WI38 (cell line): Measurements from ENCODE around the gene BTBD18.

Source experiments
- H3K4me3 ChIP-seq: 2 replicates; pipeline ENCODE4 v1.5.1; 2011; ENCODE audit warnings: low read depth, mild to moderate bottlenecking, control low read depth, low read length
- CTCF ChIP-seq: IDR thresholded peaks from 2 replicates; pipeline ENCODE4 v1.5.1; 2012; ENCODE audit warnings: low read depth, mild to moderate bottlenecking, control low read depth, low read length

Gene BTBD18

GRCh38 chr11:57785072-57785471, 33.5 kb upstream of the BTBD18 start:
- no peak overlapping the region for H3K4me3 ChIP-seq
- no peak for TF ChIP-seq CTCF

DNA sequence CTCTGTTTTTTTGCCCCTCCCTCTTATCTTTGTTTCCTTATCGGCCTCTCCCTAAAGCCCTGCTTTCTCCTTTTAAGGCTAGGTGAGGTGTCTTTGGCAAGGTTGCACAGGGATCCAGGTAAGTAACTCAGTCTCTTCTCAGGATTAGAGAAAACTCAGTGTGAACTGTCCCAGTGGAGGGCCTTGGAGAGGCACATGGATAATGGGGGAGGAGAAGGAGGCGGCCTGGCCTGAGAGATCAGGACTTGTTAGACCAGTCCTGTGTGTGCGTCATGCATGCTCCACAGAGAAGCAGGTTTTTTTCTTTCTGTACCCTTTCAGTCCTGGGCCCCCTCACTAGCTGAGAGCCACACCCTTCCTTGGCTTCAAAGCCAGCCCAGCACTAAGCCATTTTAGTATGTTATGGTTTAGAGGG, 29.9 kb upstream of the BTBD18 start:
- TF ChIP-seq CTCF, result no peak
- no peak overlapping the region for H3K4me3 ChIP-seq

GRCh38 chr11:57779276-57779675, 27.7 kb upstream of the BTBD18 start:
- TF ChIP-seq CTCF, result no peak
- H3K4me3 ChIP-seq, result no peak overlapping the region

DNA sequence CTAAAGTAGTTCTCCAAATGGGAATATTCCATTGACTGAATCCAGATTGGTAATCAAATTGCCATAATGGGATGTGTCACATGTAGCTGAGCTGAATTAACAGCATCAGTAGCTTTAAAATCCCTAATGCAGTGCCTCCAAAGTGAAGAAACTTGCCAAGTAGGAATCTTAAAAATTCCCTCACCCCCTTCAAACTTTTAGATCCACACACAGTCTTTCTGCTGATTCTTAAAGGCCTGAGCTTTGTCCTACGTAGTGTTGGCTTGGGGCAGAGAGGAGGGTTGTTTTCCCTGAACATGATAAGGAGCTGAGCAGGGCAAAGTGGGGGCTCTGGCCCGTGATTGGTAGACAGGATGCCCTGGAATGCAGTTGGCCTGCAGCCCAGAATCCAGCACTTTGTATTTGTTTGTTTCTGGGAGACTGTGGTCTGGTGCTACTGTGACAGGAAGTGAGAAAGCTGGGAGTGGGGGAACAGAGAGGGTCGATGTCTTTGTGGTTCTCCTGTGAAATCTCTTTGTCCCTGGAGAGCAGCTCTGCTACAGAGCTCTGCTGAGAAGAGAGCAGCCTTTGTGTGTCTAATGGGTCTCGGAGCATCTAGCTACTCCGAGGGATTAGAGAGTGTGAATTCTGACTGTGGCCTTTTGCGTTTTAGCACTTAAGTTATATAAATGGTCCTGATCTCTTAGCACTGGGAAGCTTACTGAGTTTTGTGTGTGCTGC, 26.9 kb upstream of the BTBD18 start:
- no peak for TF ChIP-seq CTCF
- peak overlapping the region; percentile 42 for H3K4me3 ChIP-seq

DNA sequence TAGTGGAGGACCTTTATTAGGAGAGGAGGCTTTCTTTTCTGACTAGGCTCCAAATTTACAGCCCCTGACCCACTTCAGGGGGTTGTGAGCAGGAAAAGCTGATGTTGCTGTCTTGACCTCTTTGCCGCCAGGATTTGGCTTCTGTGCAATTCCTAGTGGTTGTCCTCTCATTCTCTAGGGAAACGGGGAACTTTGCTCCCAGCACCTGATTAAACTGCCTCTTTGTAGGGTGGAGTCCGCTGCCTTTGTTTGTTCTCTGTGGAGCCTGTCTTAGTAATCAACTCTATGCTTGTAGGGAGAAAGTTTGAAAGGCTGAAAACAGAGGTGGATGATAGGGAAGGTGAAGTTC, 26.3 kb upstream of the BTBD18 start:
- no peak for TF ChIP-seq CTCF
- H3K4me3 ChIP-seq, result peak overlapping the region; percentile 42

GRCh38 chr11:57776577-57777210, 25.1 kb upstream of the BTBD18 start:
- no peak overlapping the region for H3K4me3 ChIP-seq
- TF ChIP-seq CTCF, result no peak

- peak overlapping the region; percentile 11 for H3K4me3 ChIP-seq
- TF ChIP-seq CTCF, result no peak
Observed at GRCh38 chr11:57776031-57776521, 24.5 kb upstream of the BTBD18 start.
